MCF 10A (cell line): ENCODE results near the gene C1QC. TPM values are rescaled to one million over a fixed set of nuclear protein-coding genes. Genes with fewer than 3 reads are reported as not detected.

Experiments
- BruUV-seq: library from RNA; stranded (reverse); fragments of 400-500 nt; replicated peaks from 2 replicates; lab custom pipeline; 2021; lab: Mats Ljungman, UMichigan
- CTCF ChIA-PET: fragments of 300-600 bp; sonication (Branson Sonifier 250); formaldehyde crosslinking; extraction: SDS; loops from one replicate; lab custom pipeline; 2021; ENCODE audit warnings: antibody characterized with exemption, inconsistent platforms; lab: Yijun Ruan, JAX
- POLR2A ChIA-PET: fragments of 300-600, 350-650 bp; sonication (Branson Sonifier 250); formaldehyde crosslinking; extraction: SDS; loops from one replicate; lab custom pipeline; 2020; ENCODE audit warnings: antibody characterized with exemption, inconsistent platforms; lab: Yijun Ruan, JAX
- DNase-seq: peaks from one replicate; pipeline ENCODE4 v3.0.0-alpha.2; 2018; ENCODE audit not compliant: unreplicated experiment
- H3K27ac Mint-ChIP-seq: one replicate; pipeline ENCODE4 v1.8.0; 2022; ENCODE audit warnings: mild to moderate bottlenecking, low read depth, mixed read lengths; ENCODE audit not compliant: unreplicated experiment
- H3K27me3 Mint-ChIP-seq: one replicate; pipeline ENCODE4 v1.8.0; 2022; ENCODE audit warnings: mixed read lengths; ENCODE audit not compliant: insufficient read depth, unreplicated experiment
- H3K36me3 Mint-ChIP-seq: one replicate; pipeline ENCODE4 v1.8.0; 2022; ENCODE audit warnings: mild to moderate bottlenecking, moderate library complexity, mixed read lengths; ENCODE audit not compliant: insufficient read depth, unreplicated experiment
- H3K4me1 Mint-ChIP-seq: one replicate; pipeline ENCODE4 v1.8.0; 2022; ENCODE audit warnings: mixed read lengths; ENCODE audit not compliant: insufficient read depth, unreplicated experiment
- H3K4me3 Mint-ChIP-seq: one replicate; pipeline ENCODE4 v1.8.0; 2022; ENCODE audit warnings: mild to moderate bottlenecking, moderate library complexity, mixed read lengths; ENCODE audit not compliant: unreplicated experiment
- H3K9me3 Mint-ChIP-seq: one replicate; pipeline ENCODE4 v1.8.0; 2022; ENCODE audit warnings: mixed read lengths; ENCODE audit not compliant: unreplicated experiment
- intact Hi-C: fragments of 100-400 bp; cut with micrococcal nuclease; formaldehyde crosslinking; loops from 2 replicates; pipeline ENCODE4 v1.14.1; 2022
- total RNA-seq: library from RNA; stranded (reverse); gene quantifications from 2 replicates; pipeline ENCODE4 v1.2.3, GENCODE V29; 2022
- TF ChIP-seq, protein P1 (sequence below): fragments of 200-600 bp; IDR thresholded peaks from one replicate; pipeline ENCODE4 v1.8.0; 2022; ENCODE audit warnings: antibody characterized with exemption, mild to moderate bottlenecking; ENCODE audit not compliant: unreplicated experiment

C1QC gene
- total RNA-seq, 1 experiment from 2014 or later: not detected

DNA sequence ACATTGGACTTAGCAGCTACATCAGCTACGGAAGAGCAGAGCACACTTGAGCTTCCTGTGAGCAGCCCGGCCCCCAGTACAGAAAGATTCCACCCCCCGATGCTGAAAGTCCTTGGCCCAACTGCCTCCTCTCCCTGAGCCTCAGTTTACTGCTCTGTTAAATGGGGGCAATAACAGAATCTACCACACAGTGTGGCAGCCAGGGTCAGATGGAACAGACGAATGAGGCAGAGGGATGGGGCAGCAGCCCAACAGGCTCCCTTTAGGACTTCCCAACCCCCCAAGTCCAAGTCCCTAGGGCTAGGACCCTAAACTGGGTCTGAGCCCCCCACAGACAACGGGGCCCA, 29.9 kb upstream of the C1QC start:
- H3K36me3 Mint-ChIP-seq: peaks cover 5% of the 10 kb centered on the region
- H3K27ac Mint-ChIP-seq: no peak overlapping the region
- BruUV-seq: no TSS peak
- H3K9me3 Mint-ChIP-seq: no peaks in the 10 kb centered on the region
- H3K4me1 Mint-ChIP-seq: no peaks in the 10 kb centered on the region
- CTCF ChIA-PET: no interaction called here
- DNase-seq: no peak
- intact Hi-C loops: no loop called here
- peaks cover 68% of the 10 kb centered on the region for H3K27me3 Mint-ChIP-seq
- TF ChIP-seq, protein P1, sequence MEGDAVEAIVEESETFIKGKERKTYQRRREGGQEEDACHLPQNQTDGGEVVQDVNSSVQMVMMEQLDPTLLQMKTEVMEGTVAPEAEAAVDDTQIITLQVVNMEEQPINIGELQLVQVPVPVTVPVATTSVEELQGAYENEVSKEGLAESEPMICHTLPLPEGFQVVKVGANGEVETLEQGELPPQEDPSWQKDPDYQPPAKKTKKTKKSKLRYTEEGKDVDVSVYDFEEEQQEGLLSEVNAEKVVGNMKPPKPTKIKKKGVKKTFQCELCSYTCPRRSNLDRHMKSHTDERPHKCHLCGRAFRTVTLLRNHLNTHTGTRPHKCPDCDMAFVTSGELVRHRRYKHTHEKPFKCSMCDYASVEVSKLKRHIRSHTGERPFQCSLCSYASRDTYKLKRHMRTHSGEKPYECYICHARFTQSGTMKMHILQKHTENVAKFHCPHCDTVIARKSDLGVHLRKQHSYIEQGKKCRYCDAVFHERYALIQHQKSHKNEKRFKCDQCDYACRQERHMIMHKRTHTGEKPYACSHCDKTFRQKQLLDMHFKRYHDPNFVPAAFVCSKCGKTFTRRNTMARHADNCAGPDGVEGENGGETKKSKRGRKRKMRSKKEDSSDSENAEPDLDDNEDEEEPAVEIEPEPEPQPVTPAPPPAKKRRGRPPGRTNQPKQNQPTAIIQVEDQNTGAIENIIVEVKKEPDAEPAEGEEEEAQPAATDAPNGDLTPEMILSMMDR: no peak
- no peak overlapping the region for H3K4me3 Mint-ChIP-seq
- POLR2A ChIA-PET: no interaction called here

DNA sequence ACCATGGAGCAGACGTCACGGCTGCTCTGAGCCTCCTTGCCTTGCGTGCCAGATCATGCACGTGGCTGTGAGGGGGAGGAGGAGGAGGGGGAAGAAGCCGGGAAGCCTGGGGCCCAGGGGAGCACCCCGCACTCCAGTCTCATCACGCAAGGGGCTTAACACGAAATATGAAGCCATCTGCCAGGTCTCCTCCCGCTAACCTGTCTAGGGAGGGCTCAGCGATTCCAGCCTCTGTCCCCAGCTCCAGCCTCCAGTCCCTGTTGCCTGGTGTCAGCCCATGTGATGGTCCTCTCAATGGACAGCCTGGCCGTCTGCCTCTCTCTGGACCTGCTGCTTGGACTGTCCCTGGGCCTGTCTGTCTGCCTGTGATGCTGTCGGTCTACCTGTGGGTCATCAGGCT, 29.5 kb upstream of the C1QC start:
- TF ChIP-seq, protein P1: no peak
- no peak overlapping the region for H3K4me3 Mint-ChIP-seq
- intact Hi-C loops: no loop called here
- peaks cover 68% of the 10 kb centered on the region for H3K27me3 Mint-ChIP-seq
- no peak overlapping the region for H3K27ac Mint-ChIP-seq
- H3K9me3 Mint-ChIP-seq: no peaks in the 10 kb centered on the region
- no TSS peak for BruUV-seq
- no peaks in the 10 kb centered on the region for H3K4me1 Mint-ChIP-seq
- H3K36me3 Mint-ChIP-seq: peaks cover 5% of the 10 kb centered on the region
- CTCF ChIA-PET: interaction anchor here (0.6 kb wide), 1 partner anchor 29 kb away, joined by 3 read pairs; no protein-coding TSS in a partner anchor
- no peak for DNase-seq
- POLR2A ChIA-PET: no interaction called here

DNA sequence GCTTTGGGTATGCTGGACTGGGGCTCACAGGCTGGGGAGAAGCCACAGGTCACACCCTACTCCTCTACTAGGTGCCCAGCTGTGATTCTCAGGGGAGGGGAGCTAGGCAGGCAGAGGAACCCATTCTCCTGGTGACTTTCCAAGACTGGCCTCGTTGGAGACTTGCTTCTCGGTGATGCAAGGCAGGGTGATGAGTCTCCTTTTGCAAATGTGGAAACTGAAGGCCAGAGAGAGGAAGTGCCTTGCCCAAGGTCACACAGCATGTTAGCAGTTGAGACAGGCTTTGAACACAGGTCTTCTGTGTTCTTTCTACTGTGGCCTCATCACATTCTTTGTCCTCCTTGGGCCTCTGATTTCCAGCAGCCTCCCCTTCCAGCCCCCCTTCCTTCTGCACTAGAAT, 27.5 kb upstream of the C1QC start:
- TF ChIP-seq, protein P1: no peak
- Mint-ChIP-seq H3K27ac (no peak overlapping the region), H3K27me3 (peaks cover 66% of the 10 kb centered on the region), H3K4me1 (no peaks in the 10 kb centered on the region), H3K4me3 (no peak overlapping the region), H3K36me3 (peaks cover 4% of the 10 kb centered on the region), H3K9me3 (no peaks in the 10 kb centered on the region)
- no TSS peak for BruUV-seq
- ChIA-PET CTCF (no interaction called here), POLR2A (no interaction called here)
- no peak for DNase-seq
- intact Hi-C loops: no loop called here

DNA sequence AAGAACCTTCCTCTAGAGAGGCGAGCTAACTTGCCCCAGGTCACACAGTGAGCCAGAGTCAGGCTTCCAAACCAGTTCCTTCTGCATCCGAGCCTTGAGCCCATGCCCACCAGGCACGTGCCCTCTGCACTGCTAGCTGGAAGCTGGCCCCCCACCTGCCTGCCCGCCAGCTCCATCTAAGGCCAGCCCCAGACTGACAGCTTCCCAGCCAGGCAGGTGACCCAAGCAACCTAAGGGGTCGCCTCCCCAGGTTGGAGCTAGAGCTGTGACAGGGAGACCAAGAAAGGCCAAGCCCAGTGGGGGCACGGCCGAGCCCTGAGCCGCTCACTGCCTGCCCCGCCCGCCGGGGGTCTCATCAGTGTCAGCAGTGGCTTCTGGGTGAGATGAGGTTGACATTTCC, 26.9 kb upstream of the C1QC start:
- CTCF ChIA-PET: no interaction called here
- Mint-ChIP-seq H3K27me3 (peaks cover 73% of the 10 kb centered on the region), H3K36me3 (no peaks in the 10 kb centered on the region), H3K9me3 (no peaks in the 10 kb centered on the region), H3K4me1 (no peaks in the 10 kb centered on the region), H3K4me3 (no peak overlapping the region), H3K27ac (no peak overlapping the region)
- POLR2A ChIA-PET: no interaction called here
- DNase-seq: no peak
- TF ChIP-seq, protein P1: no peak
- intact Hi-C loops: no loop called here
- BruUV-seq: no TSS peak
